ENCODE measurements around the gene GRK4. TPM values are rescaled to one million over a fixed set of nuclear protein-coding genes. Genes with fewer than 3 reads are reported as not detected.

The GRK4 gene
- total RNA-seq, 6 donors from 2014 or later, result 3.3 to 10.4 (median 4.7) TPM

GRCh38 chr4:2994917-2995316, 31.5 kb downstream of the GRK4 start:
- ATAC-seq (ENCODE audit: low FRiP score in 2 of 2), result no peak
- no peak for DNase-seq
- WGBS, 2 donors, result 98 to 99% methylated on average over 4 of the region's 4 CpGs
- H3K9me3 ChIP-seq, result no peaks in the 10 kb centered on the region
- no peak overlapping the region for H3K4me3 ChIP-seq
- no peaks in the 10 kb centered on the region for H3K36me3 ChIP-seq
- H3K27ac ChIP-seq, result no peak overlapping the region
- H3K27me3 ChIP-seq, result no peaks in the 10 kb centered on the region
- no peak for TF ChIP-seq POLR2A (IDR thresholded peaks at IDR 0.05)
- TF ChIP-seq CTCF (IDR thresholded peaks at IDR 0.05), result no peak
- TF ChIP-seq EP300 (IDR thresholded peaks at IDR 0.05), result no peak
- TF ChIP-seq POLR2AphosphoS5 (IDR thresholded peaks at IDR 0.05), result no peak
- H3K4me1 ChIP-seq, result no peaks in the 10 kb centered on the region

- ATAC-seq (ENCODE audit: low FRiP score in 2 of 2) (no peak), DNase-seq (no peak)
- no peaks in the 10 kb centered on the region for H3K36me3 ChIP-seq
- no peak overlapping the region for H3K4me3 ChIP-seq
- TF ChIP-seq POLR2A (IDR thresholded peaks at IDR 0.05), result no peak
- TF ChIP-seq POLR2AphosphoS5 (IDR thresholded peaks at IDR 0.05), result no peak
- no peak for TF ChIP-seq CTCF (IDR thresholded peaks at IDR 0.05)
- no peak for TF ChIP-seq EP300 (IDR thresholded peaks at IDR 0.05)
- H3K9me3 ChIP-seq, result no peaks in the 10 kb centered on the region
- no peak overlapping the region for H3K27ac ChIP-seq
- no peaks in the 10 kb centered on the region for H3K27me3 ChIP-seq
- WGBS, 2 donors, result 77% methylated on average over 4 of the region's 4 CpGs
- no peaks in the 10 kb centered on the region for H3K4me1 ChIP-seq
These were observed 32.3 kb downstream of the GRK4 start for GRCh38 chr4:2995546-2996265.

GRCh38 chr4:2996415-2996814, 33.0 kb downstream of the GRK4 start:
- H3K4me1 ChIP-seq, result no peaks in the 10 kb centered on the region
- TF ChIP-seq POLR2A (IDR thresholded peaks at IDR 0.05) (no peak), EP300 (IDR thresholded peaks at IDR 0.05) (no peak), CTCF (IDR thresholded peaks at IDR 0.05) (no peak), POLR2AphosphoS5 (IDR thresholded peaks at IDR 0.05) (no peak)
- H3K27ac ChIP-seq, result no peak overlapping the region
- H3K4me3 ChIP-seq, result no peak overlapping the region
- DNase-seq (no peak), ATAC-seq (ENCODE audit: low FRiP score in 2 of 2) (no peak)
- no peaks in the 10 kb centered on the region for H3K27me3 ChIP-seq
- no peaks in the 10 kb centered on the region for H3K36me3 ChIP-seq
- 89 to 98% methylated on average over 4 of the region's 4 CpGs for WGBS, 2 donors
- no peaks in the 10 kb centered on the region for H3K9me3 ChIP-seq

GRCh38 chr4:3007724-3008123, 44.4 kb downstream of the GRK4 start:
- no peak for TF ChIP-seq EP300 (IDR thresholded peaks at IDR 0.05)
- TF ChIP-seq CTCF (IDR thresholded peaks at IDR 0.05), result no peak
- Histone ChIP-seq H3K9me3 (no peaks in the 10 kb centered on the region), H3K4me3 (no peak overlapping the region), H3K27me3 (no peaks in the 10 kb centered on the region), H3K27ac (no peak overlapping the region), H3K4me1 (no peaks in the 10 kb centered on the region), H3K36me3 (no peaks in the 10 kb centered on the region)
- 96 to 97% methylated on average over 2 of the region's 2 CpGs for WGBS, 2 donors
- no peak for ATAC-seq (ENCODE audit: low FRiP score in 2 of 2)
- no peak for DNase-seq

GRCh38 chr4:3009422-3009821, 46.1 kb downstream of the GRK4 start:
- ATAC-seq (ENCODE audit: low FRiP score in 2 of 2) (no peak), DNase-seq (no peak)
- Histone ChIP-seq H3K27me3 (no peaks in the 10 kb centered on the region), H3K36me3 (no peaks in the 10 kb centered on the region), H3K9me3 (no peaks in the 10 kb centered on the region), H3K27ac (no peak overlapping the region), H3K4me3 (no peak overlapping the region), H3K4me1 (no peaks in the 10 kb centered on the region)
- 58 to 70% methylated on average over 7 of the region's 7 CpGs for WGBS, 2 donors
- TF ChIP-seq CTCF (IDR thresholded peaks at IDR 0.05) (no peak), EP300 (IDR thresholded peaks at IDR 0.05) (no peak), POLR2AphosphoS5 (IDR thresholded peaks at IDR 0.05) (no peak), POLR2A (IDR thresholded peaks at IDR 0.05) (no peak)

Measured in upper lobe of left lung (tissue), 6 donors.